ENCODE data around the gene CDH8. TPM values are rescaled to one million over a fixed set of nuclear protein-coding genes. Genes with fewer than 3 reads are reported as not detected.

The CDH8 gene
- total and polyA plus RNA-seq, 2 of the 4 experiments (the other 2 are of a cell fraction): not detected

- Histone ChIP-seq H3K4me3 (ENCODE audit: insufficient read depth, low read depth, low read length) (no peak overlapping the region), H3K36me3 (ENCODE audit: control insufficient read depth, insufficient read depth, low read length) (no peaks in the 10 kb centered on the region), H3K27me3 (ENCODE audit: control insufficient read depth, insufficient read depth, low read length) (no peaks in the 10 kb centered on the region), H3K23ac (ENCODE audit: low read depth, low read length) (no peak overlapping the region), H3K9me3 (ENCODE audit: control insufficient read depth, insufficient read depth, low read length) (peaks cover 4% of the 10 kb centered on the region; the same call in 1 of the 2 replicates), H3K56ac (ENCODE audit: extremely low read depth, insufficient read depth, low read length) (no peak overlapping the region), H3K4me2 (ENCODE audit: low read depth, low read length) (no peak overlapping the region), H2AFZ (replicated peaks; ENCODE audit: low read length, poor library complexity) (no peak overlapping the region), H3K9me1 (ENCODE audit: insufficient read depth, low read length) (no peaks in the 10 kb centered on the region), H2BK20ac (ENCODE audit: low read depth, low read length) (no peak overlapping the region), H3K14ac (replicated peaks; ENCODE audit: low read depth, low read length) (no peak overlapping the region), H2BK5ac (ENCODE audit: low read depth, low read length, poor library complexity, severe bottlenecking) (no peak overlapping the region), H3K4ac (ENCODE audit: low read depth, low read length) (no peak overlapping the region), H4K20me1 (ENCODE audit: insufficient read depth, low read length) (no peaks in the 10 kb centered on the region), H3K4me1 (ENCODE audit: control insufficient read depth, insufficient read depth, low read length) (no peaks in the 10 kb centered on the region), H4K8ac (ENCODE audit: low read depth in 2 of 2, low read length in 2 of 2) (no peak overlapping the region), H4K91ac (ENCODE audit: insufficient read depth, low read depth, low read length) (no peak overlapping the region), H3K18ac (ENCODE audit: low read depth, low read length) (no peak overlapping the region), H3K27ac (ENCODE audit: insufficient read depth, low read length) (no peak overlapping the region), H3K9ac (ENCODE audit: low read depth, low read length) (no peak overlapping the region), H2AK9ac (replicated peaks; ENCODE audit: low read depth, low read length, poor library complexity) (no peak overlapping the region), H2BK15ac (ENCODE audit: low read depth, low read length) (no peak overlapping the region), H4K5ac (ENCODE audit: low read depth, low read length) (no peak overlapping the region), H2BK120ac (ENCODE audit: low read depth, low read length) (no peak overlapping the region), H2AK5ac (ENCODE audit: low read depth, low read length) (no peak overlapping the region), H3K79me1 (ENCODE audit: low read depth in 1 of 2, low read length in 2 of 2) (no peaks in the 10 kb centered on the region)
- dilution Hi-C loops (cut with HindIII; ENCODE audit: low sequenced_read_pairs, unreplicated experiment) (no loop called here), intact Hi-C loops (cut with micrococcal nuclease) (no loop called here), in situ Hi-C loops (cut with MboI; ENCODE audit: low sequenced_read_pairs) (no loop called here)
- ATAC-seq (ENCODE audit: low read depth) (no peak), DNase-seq (no peak)
- ChIA-PET POLR2A (ENCODE audit: unreplicated experiment) (no interaction called here), CTCF (no interaction called here)
- no TSS peak for BruUV-seq (replicated peaks)
- TF ChIP-seq, protein P1, sequence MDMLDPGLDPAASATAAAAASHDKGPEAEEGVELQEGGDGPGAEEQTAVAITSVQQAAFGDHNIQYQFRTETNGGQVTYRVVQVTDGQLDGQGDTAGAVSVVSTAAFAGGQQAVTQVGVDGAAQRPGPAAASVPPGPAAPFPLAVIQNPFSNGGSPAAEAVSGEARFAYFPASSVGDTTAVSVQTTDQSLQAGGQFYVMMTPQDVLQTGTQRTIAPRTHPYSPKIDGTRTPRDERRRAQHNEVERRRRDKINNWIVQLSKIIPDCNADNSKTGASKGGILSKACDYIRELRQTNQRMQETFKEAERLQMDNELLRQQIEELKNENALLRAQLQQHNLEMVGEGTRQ (IDR thresholded peaks at IDR 0.05; ENCODE audit: low read depth, low read length): no peak
- TF ChIP-seq, protein P2, sequence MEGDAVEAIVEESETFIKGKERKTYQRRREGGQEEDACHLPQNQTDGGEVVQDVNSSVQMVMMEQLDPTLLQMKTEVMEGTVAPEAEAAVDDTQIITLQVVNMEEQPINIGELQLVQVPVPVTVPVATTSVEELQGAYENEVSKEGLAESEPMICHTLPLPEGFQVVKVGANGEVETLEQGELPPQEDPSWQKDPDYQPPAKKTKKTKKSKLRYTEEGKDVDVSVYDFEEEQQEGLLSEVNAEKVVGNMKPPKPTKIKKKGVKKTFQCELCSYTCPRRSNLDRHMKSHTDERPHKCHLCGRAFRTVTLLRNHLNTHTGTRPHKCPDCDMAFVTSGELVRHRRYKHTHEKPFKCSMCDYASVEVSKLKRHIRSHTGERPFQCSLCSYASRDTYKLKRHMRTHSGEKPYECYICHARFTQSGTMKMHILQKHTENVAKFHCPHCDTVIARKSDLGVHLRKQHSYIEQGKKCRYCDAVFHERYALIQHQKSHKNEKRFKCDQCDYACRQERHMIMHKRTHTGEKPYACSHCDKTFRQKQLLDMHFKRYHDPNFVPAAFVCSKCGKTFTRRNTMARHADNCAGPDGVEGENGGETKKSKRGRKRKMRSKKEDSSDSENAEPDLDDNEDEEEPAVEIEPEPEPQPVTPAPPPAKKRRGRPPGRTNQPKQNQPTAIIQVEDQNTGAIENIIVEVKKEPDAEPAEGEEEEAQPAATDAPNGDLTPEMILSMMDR (conservative IDR thresholded peaks at IDR 0.05; ENCODE audit: low read depth, low read length): no peak
- no peak for TF ChIP-seq SMC3 (IDR thresholded peaks at IDR 0.05; ENCODE audit: low read depth, low read length)
- no peak for TF ChIP-seq FOS (IDR thresholded peaks at IDR 0.05; ENCODE audit: low read depth, low read length)
- TF ChIP-seq RAD21 (IDR thresholded peaks at IDR 0.05; ENCODE audit: low read length): no peak
- no peak for TF ChIP-seq MAFK (IDR thresholded peaks at IDR 0.05; ENCODE audit: low read depth, low read length)
- no peak for TF ChIP-seq MAZ (IDR thresholded peaks at IDR 0.05; ENCODE audit: borderline replicate concordance, low read depth, low read length)
- no peak for TF ChIP-seq RCOR1 (IDR thresholded peaks at IDR 0.05; ENCODE audit: insufficient replicate concordance, low read length)
- TF ChIP-seq POLR2A (IDR thresholded peaks at IDR 0.05; ENCODE audit: low read depth, low read length): no peak
- TF ChIP-seq NFE2L2 (IDR thresholded peaks at IDR 0.05; ENCODE audit: low read depth, low read length): no peak
- no peak for TF ChIP-seq BHLHE40 (IDR thresholded peaks at IDR 0.05; ENCODE audit: low read depth, low read length)
- TF ChIP-seq MXI1 (IDR thresholded peaks at IDR 0.05; ENCODE audit: borderline replicate concordance, low read depth, low read length): no peak
Observed at GRCh38 chr16:61946019-61946418, 90.2 kb downstream of the CDH8 start.
